A549 (cell line): ENCODE results near the gene PARP12. TPM values are rescaled to one million over a fixed set of nuclear protein-coding genes. Genes with fewer than 3 reads are reported as not detected.
A peak's percentile ranks its signal among the peaks of the same experiment; 100 is the strongest.

ENCODE experiments used
- ATAC-seq, 2 experiments: fragments of 200-7000 bp in 1 of 2; fragments of >200 bp in 1 of 2; cut with Nextera tagmentation in 1 of 2; cut with Tn5 transposase in 1 of 2; 3 replicates each; pipeline versions ENCODE4 v1.8.0 to v1.9.1; 2018 to 2020; ENCODE audit warnings: mild to moderate bottlenecking in 1 of 2, moderate library complexity in 1 of 2
- CTCF ChIA-PET: fragments of 300-600 bp; sonication (Branson Sonifier 250); formaldehyde crosslinking; extraction: SDS; loops from one replicate; lab custom pipeline; 2021; ENCODE audit warnings: antibody characterized with exemption, inconsistent platforms; lab: Yijun Ruan, JAX
- POLR2A ChIA-PET: fragments of 350-600 bp; formaldehyde crosslinking; extraction: SDS; loops from one replicate; lab custom pipeline; 2021; ENCODE audit warnings: antibody characterized with exemption, inconsistent platforms; lab: Yijun Ruan, JAX
- DNase-seq, 2 experiments: peaks; one replicate each; pipeline versions ENCODE4 v3.0.0 to v3.0.0-alpha.2; 2011 to 2016; ENCODE audit warnings: low read depth in 1 of 2, low spot score in 1 of 2
- FAIRE-seq: peaks from 2 replicates; lab custom pipeline; 2011; peaks lifted over from hg19 to GRCh38; lab: Jason Lieb, UNC
- H3K27ac ChIP-seq, 2 experiments: fragments of >200 bp; sonication (Bioruptor Twin); formaldehyde crosslinking; 3 replicates each; pipeline ENCODE4 v1.5.1; 2016 to 2017
- H3K4me1 ChIP-seq: fragments of >200 bp; sonication (Bioruptor Twin); formaldehyde crosslinking; 3 replicates; pipeline ENCODE4 v1.6.1; 2016
- H3K4me2 ChIP-seq: fragments of >200 bp; sonication (Bioruptor Twin); formaldehyde crosslinking; 3 replicates; pipeline ENCODE4 v1.6.1; 2016
- H3K4me3 ChIP-seq: fragments of >200 bp; sonication (Bioruptor Twin); formaldehyde crosslinking; 3 replicates; pipeline ENCODE4 v1.5.1; 2016
- H3K9me3 ChIP-seq: fragments of >200 bp; sonication (Bioruptor Twin); formaldehyde crosslinking; 3 replicates; pipeline ENCODE4 v1.6.1; 2016
- CEBPB ChIP-seq, 2 experiments: fragments of >200 bp in 1 of 2; sonication (Bioruptor Twin) in 1 of 2; formaldehyde crosslinking in 1 of 2; IDR thresholded peaks; 2 replicates each; pipeline ENCODE4 v1.6.1; 2012 to 2016
- EHMT2 ChIP-seq: fragments of 200-600 bp; sonication (generic); IDR thresholded peaks from 2 replicates; pipeline ENCODE4 v1.6.1; 2016; ENCODE audit warnings: antibody characterized with exemption, low read depth, mild to moderate bottlenecking, moderate library complexity
- FOSL2 ChIP-seq, 2 experiments: fragments of 450-650 bp in 1 of 2; fragments of >200 bp in 1 of 2; sonication (Bioruptor Twin) in 1 of 2; formaldehyde crosslinking; IDR thresholded peaks; 2 replicates each; pipeline versions ENCODE4 v1.5.0 to v1.6.1; 2016 to 2020; ENCODE audit warnings: mild to moderate bottlenecking in 1 of 2, moderate library complexity in 1 of 2
- FOXS1 ChIP-seq: fragments of 250-450 bp; sonication (Bioruptor Pico); IDR thresholded peaks from 2 replicates; pipeline ENCODE4 v1.5.0; 2020; ENCODE audit warnings: mild to moderate bottlenecking, moderate library complexity
- GATA3 ChIP-seq: IDR thresholded peaks from 2 replicates; pipeline ENCODE4 v1.6.1; 2012; ENCODE audit warnings: borderline replicate concordance
- HOXB13 ChIP-seq: fragments of 250-450 bp; sonication (Bioruptor Pico); IDR thresholded peaks from 2 replicates; pipeline ENCODE4 v1.5.0; 2020; ENCODE audit warnings: low read depth, mild to moderate bottlenecking, moderate library complexity
- JUNB ChIP-seq: fragments of >200 bp; sonication (Bioruptor Twin); formaldehyde crosslinking; IDR thresholded peaks from 2 replicates; pipeline ENCODE4 v1.6.1; 2016
- KDM1A ChIP-seq: fragments of 200-600 bp; sonication (generic); IDR thresholded peaks from 2 replicates; pipeline ENCODE4 v1.6.1; 2016; ENCODE audit warnings: low read depth, mild to moderate bottlenecking
- MAFK ChIP-seq: fragments of 450-650 bp; IDR thresholded peaks from 2 replicates; pipeline ENCODE4 v1.6.1; 2014; ENCODE audit not compliant: partially characterized antibody
- MAX ChIP-seq: IDR thresholded peaks from 2 replicates; pipeline ENCODE4 v1.6.1; 2012
- MYC ChIP-seq: IDR thresholded peaks from 2 replicates; pipeline ENCODE4 v1.6.1; 2012; ENCODE audit warnings: mild to moderate bottlenecking, inconsistent platforms, low read length, improper control_type of control experiment, borderline replicate concordance
- NFE2L2 ChIP-seq: fragments of 150-350 bp; conservative IDR thresholded peaks from 2 replicates; pipeline ENCODE4 v1.6.1; 2014; ENCODE audit warnings: low read length
- NR3C1 ChIP-seq: fragments of >200 bp; sonication (Bioruptor Twin); formaldehyde crosslinking; IDR thresholded peaks from 3 replicates; pipeline ENCODE4 v1.6.1; 2017
- POLR2A ChIP-seq: IDR thresholded peaks from 2 replicates; pipeline ENCODE4 v1.6.1; 2012; ENCODE audit warnings: mild to moderate bottlenecking, low read length
- RAD21 ChIP-seq, 2 experiments: fragments of >200 bp in 1 of 2; sonication (Bioruptor Twin) in 1 of 2; formaldehyde crosslinking in 1 of 2; IDR thresholded peaks in 1 of 2; conservative IDR thresholded peaks in 1 of 2; 2 replicates in 1 of 2; 3 replicates in 1 of 2; pipeline ENCODE4 v1.6.1; 2012 to 2018; ENCODE audit warnings: inconsistent platforms in 1 of 2
- RARB ChIP-seq: fragments of 250-450 bp; sonication (Bioruptor Pico); IDR thresholded peaks from 2 replicates; pipeline ENCODE4 v1.8.0; 2021; ENCODE audit warnings: mild to moderate bottlenecking, moderate library complexity
- RCOR1 ChIP-seq: fragments of 150-350 bp; IDR thresholded peaks from 2 replicates; pipeline ENCODE4 v1.6.1; 2014; ENCODE audit warnings: antibody characterized with exemption, low read length, low read depth
- RFX5 ChIP-seq: fragments of 450-650 bp; IDR thresholded peaks from 2 replicates; pipeline ENCODE4 v1.7.1; 2014; ENCODE audit warnings: antibody characterized with exemption, mild to moderate bottlenecking, moderate library complexity
- ZFP36 ChIP-seq: fragments of 450-650 bp; IDR thresholded peaks from 2 replicates; pipeline ENCODE4 v1.6.1; 2014; ENCODE audit warnings: borderline replicate concordance; ENCODE audit not compliant: partially characterized antibody
- ZSCAN20 ChIP-seq: fragments of 250-450 bp; sonication (Bioruptor Pico); IDR thresholded peaks from 2 replicates; pipeline ENCODE4 v1.8.0; 2022; ENCODE audit warnings: mild to moderate bottlenecking, moderate library complexity
- WGBS: methylation state at CpG from one replicate; pipeline ENCODE4 v1.1.6; 2017; ENCODE audit errors: missing lambda C conversion rate; 5-methylcytosine and 5-hydroxymethylcytosine counted together
- polyA plus RNA-seq, 4 experiments: library from polyadenylated mRNA; depleted of rRNA in 3 of 4; stranded (reverse); fragments of >200 nt; fragmentation: RNase III in 1 of 4; extraction: RNeasy Plus Mini Kit Qiagen cat#74134 plus additional on column Dnase treatment in 1 of 4; gene quantifications; 2 replicates in 3 of 4; 3 replicates in 1 of 4; pipeline ENCODE4 v1.2.3, GENCODE V29; 2011 to 2017
- TF ChIP-seq, protein P1 (sequence below): fragments of 450-650 bp; IDR thresholded peaks from 2 replicates; pipeline ENCODE4 v1.6.1; 2014; ENCODE audit warnings: antibody characterized with exemption

PARP12 gene
- polyA plus RNA-seq, 2 of the 4 experiments (the other 2 are of a cell fraction): 10.0 to 16.0 TPM

DNA sequence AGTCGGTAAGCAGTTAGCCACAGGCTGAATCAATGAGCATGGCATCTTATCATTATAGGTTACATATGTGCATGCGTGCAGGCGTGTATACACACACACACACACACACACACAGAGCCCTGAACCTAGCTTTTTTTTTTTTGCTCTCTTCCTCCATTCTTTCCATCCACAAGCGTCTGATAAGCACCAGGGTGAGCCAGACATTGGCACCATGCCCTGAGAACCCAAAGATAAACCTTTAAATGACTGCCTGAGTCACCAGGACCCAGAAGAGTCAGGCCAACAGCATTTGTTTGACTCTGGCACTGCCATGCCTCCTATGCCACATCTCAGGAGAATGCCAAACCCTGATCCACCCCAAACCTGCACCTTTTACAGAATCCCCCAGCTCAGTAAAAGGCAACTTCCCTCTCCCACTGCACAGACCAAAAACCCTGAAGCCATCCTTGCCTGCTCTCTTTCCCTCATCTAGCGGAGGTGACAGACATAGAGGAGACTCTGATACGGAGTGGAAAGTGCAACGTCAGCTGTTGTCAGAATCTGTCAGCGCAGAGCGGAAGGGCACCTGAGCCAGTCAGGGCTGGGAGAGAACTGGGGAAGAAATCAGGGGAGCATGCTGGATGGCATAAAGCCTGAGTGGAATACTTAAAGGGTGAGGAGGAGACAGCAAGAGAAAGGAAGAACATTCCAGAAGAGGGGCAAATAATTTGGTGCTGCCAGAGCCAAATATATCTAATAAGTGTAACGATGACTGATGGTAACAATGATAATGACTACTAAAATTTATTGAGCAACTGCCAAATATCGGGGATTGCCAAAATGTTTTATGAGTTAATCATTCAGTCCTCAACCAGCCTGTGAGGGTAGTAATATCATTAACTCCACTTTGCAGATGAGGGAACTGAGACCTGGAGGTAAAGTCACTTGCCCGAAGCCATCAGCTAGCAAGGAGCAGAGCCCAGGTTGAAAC is 3.2 kb downstream of the PARP12 start:
- TF ChIP-seq RCOR1 (no peak), MAFK (peak; percentile 94), MAX (0 out of 2 replicates have a peak, but pooled peaks have one; percentile 23), FOSL2 (IDR thresholded peaks at IDR 0.05) (no peak), FOSL2 (CRISPR knock-in tag; IDR thresholded peaks at IDR 0.05) (peak; percentile 29; the same call in 1 of the 2 replicates), JUNB (0 out of 2 replicates have a peak, but pooled peaks have one; percentile 25), FOXS1 (CRISPR knock-in tag) (no peak)
- TF ChIP-seq, all 56 proteins: peak for 4
- no peak for FAIRE-seq
- Histone ChIP-seq H3K9me3 (no peaks in the 10 kb centered on the region), H3K4me1 (peaks cover 28% of the 10 kb centered on the region), H3K4me2 (peak overlapping the region; percentile 54), H3K4me3 (no peak overlapping the region), H3K27ac (peak overlapping the region in 1 of 2 experiments; percentile 58; a peak in 4 of 6 replicates)
- POLR2A ChIA-PET: interaction anchor here (0.6 kb wide), 1 partner anchor 256 kb away, joined by 3 read pairs; no protein-coding TSS in a partner anchor
- DNase-seq: peak; percentile 60 to 81
- WGBS: 68% methylated on average over 12 of the region's 12 CpGs
- peak; percentile 55 to 73; a peak in 5 of 6 replicates for ATAC-seq
- CTCF ChIA-PET: interaction anchor here (0.8 kb wide), 1 partner anchor 414 kb away, joined by 3 read pairs; no protein-coding TSS in a partner anchor

DNA sequence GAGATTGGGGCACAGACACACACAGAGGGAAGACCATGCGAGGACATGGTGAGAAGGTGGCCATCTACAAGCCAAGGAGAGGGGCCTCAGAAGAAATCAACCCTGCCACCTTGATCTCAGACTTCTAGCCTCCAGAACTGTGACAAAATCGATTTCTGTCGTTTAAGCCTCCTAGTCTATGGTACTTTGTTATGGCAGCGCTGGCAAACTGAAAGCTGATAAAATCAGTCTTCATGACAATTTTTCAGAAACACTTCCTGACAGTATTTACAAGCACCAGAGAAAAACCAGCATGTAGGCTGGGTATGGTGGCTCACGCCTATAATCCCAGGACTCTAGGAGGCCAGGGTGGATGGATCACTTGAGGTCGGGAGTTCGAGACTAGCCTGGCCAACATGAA is 4.2 kb downstream of the PARP12 start:
- H3K4me1 ChIP-seq: peaks cover 28% of the 10 kb centered on the region
- peak overlapping the region in 1 of 2 experiments; percentile 12; a peak in 1 of 6 replicates for H3K27ac ChIP-seq
- no peak overlapping the region; the same call in 2 of the 3 replicates for H3K4me2 ChIP-seq
- CTCF ChIA-PET: no interaction called here
- DNase-seq: no peak
- no peak for ATAC-seq
- 85% methylated on average over 7 of the region's 7 CpGs for WGBS
- POLR2A ChIA-PET: interaction anchor here (0.6 kb wide), 1 partner anchor 257 kb away, joined by 3 read pairs; no protein-coding TSS in a partner anchor
- TF ChIP-seq RARB (CRISPR knock-in tag): no peak
- no peak overlapping the region for H3K4me3 ChIP-seq
- no peak for FAIRE-seq
- no peaks in the 10 kb centered on the region for H3K9me3 ChIP-seq

GRCh38 chr7:140057143-140057535 is 5.6 kb downstream of the PARP12 start:
- ATAC-seq: no peak
- CTCF ChIA-PET: interaction anchor here (1.0 to 1.4 kb wide), 4 partner anchors 15 to 455 kb away, joined by 3 to 4 read pairs (median 4); no protein-coding TSS in a partner anchor
- Histone ChIP-seq H3K4me1 (peaks cover 27% of the 10 kb centered on the region), H3K4me2 (no peak overlapping the region), H3K4me3 (no peak overlapping the region), H3K27ac (no peak overlapping the region), H3K9me3 (no peaks in the 10 kb centered on the region)
- FAIRE-seq: no peak
- WGBS: 98% methylated on average over 3 of the region's 3 CpGs
- no peak for TF ChIP-seq RFX5
- TF ChIP-seq RAD21 (conservative IDR thresholded peaks at IDR 0.05 in 1 of 2, IDR thresholded peaks at IDR 0.05 in 1 of 2): no peak
- TF ChIP-seq EHMT2: no peak
- no peak for TF ChIP-seq POLR2A
- TF ChIP-seq NR3C1: no peak
- no peak for TF ChIP-seq ZSCAN20 (CRISPR knock-in tag)
- no peak for TF ChIP-seq MYC
- no peak for TF ChIP-seq HOXB13 (CRISPR knock-in tag)
- TF ChIP-seq MAX: no peak
- no peak for TF ChIP-seq KDM1A
- TF ChIP-seq, protein P1, sequence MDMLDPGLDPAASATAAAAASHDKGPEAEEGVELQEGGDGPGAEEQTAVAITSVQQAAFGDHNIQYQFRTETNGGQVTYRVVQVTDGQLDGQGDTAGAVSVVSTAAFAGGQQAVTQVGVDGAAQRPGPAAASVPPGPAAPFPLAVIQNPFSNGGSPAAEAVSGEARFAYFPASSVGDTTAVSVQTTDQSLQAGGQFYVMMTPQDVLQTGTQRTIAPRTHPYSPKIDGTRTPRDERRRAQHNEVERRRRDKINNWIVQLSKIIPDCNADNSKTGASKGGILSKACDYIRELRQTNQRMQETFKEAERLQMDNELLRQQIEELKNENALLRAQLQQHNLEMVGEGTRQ: no peak
- no peak for TF ChIP-seq RARB (CRISPR knock-in tag)
- no peak for TF ChIP-seq NFE2L2
- TF ChIP-seq CEBPB (IDR thresholded peaks at IDR 0.05): no peak
- TF ChIP-seq ZFP36: no peak
- TF ChIP-seq GATA3: no peak
- no peak for DNase-seq
- POLR2A ChIA-PET: no interaction called here
